Adipocyte (in vitro differentiated cells): Measurements from ENCODE around the gene MYO10.
A peak's percentile ranks its signal among the peaks of the same experiment; 100 is the strongest.
"Not testable (repeated sequence)": the region's sequence is repeated elsewhere in the genome, so short reads cannot be mapped to it uniquely, and the experiment has no call there.

Experiments
- DNase-seq: peaks from one replicate; pipeline ENCODE4 v3.0.0-alpha.2; 2015; ENCODE audit warnings: low read depth
- H3K27me3 ChIP-seq: replicated peaks from 2 replicates; pipeline ENCODE4 v1.7.0; 2013; ENCODE audit warnings: mild to moderate bottlenecking, low read length, moderate library complexity; ENCODE audit not compliant: control insufficient read depth, insufficient read depth
- H3K36me3 ChIP-seq: 2 replicates; pipeline ENCODE4 v1.7.0; 2013; ENCODE audit warnings: low read length, mild to moderate bottlenecking, moderate library complexity; ENCODE audit not compliant: control insufficient read depth, insufficient read depth, severe bottlenecking
- H3K4me1 ChIP-seq: 2 replicates; pipeline ENCODE4 v1.7.0; 2013; ENCODE audit warnings: mild to moderate bottlenecking, low read length, moderate library complexity; ENCODE audit not compliant: control insufficient read depth, insufficient read depth
- H3K4me3 ChIP-seq: 2 replicates; pipeline ENCODE4 v1.7.0; 2013; ENCODE audit warnings: mild to moderate bottlenecking, low read length, moderate library complexity
- H3K9ac ChIP-seq: 2 replicates; pipeline ENCODE4 v1.7.0; 2013; ENCODE audit warnings: mild to moderate bottlenecking, low read length, moderate library complexity
- H3K9me3 ChIP-seq: 2 replicates; pipeline ENCODE4 v1.7.0; 2013; ENCODE audit warnings: mild to moderate bottlenecking, low read length, moderate library complexity; ENCODE audit not compliant: control insufficient read depth

Gene MYO10

GRCh38 chr5:16855485-16855884 is 80.6 kb downstream of the MYO10 start:
- H3K36me3 ChIP-seq = no peaks in the 10 kb centered on the region
- peaks cover 4% of the 10 kb centered on the region for H3K9me3 ChIP-seq
- peak; percentile 26 for DNase-seq
- H3K9ac ChIP-seq = no peak overlapping the region
- H3K4me1 ChIP-seq = peaks cover 14% of the 10 kb centered on the region
- H3K4me3 ChIP-seq = no peak overlapping the region
- H3K27me3 ChIP-seq = no peaks in the 10 kb centered on the region

GRCh38 chr5:16854351-16854750 is 81.7 kb downstream of the MYO10 start:
- no peaks in the 10 kb centered on the region for H3K27me3 ChIP-seq
- peaks cover 14% of the 10 kb centered on the region for H3K4me1 ChIP-seq
- peaks cover 4% of the 10 kb centered on the region for H3K9me3 ChIP-seq
- H3K9ac ChIP-seq = no peak overlapping the region
- H3K36me3 ChIP-seq = no peaks in the 10 kb centered on the region
- H3K4me3 ChIP-seq = no peak overlapping the region
- no peak for DNase-seq

- Histone ChIP-seq H3K9ac (no peak overlapping the region), H3K4me1 (peaks cover 14% of the 10 kb centered on the region)
- DNase-seq = no peak
These were observed 82.6 kb downstream of the MYO10 start for GRCh38 chr5:16853518-16853917.

DNA sequence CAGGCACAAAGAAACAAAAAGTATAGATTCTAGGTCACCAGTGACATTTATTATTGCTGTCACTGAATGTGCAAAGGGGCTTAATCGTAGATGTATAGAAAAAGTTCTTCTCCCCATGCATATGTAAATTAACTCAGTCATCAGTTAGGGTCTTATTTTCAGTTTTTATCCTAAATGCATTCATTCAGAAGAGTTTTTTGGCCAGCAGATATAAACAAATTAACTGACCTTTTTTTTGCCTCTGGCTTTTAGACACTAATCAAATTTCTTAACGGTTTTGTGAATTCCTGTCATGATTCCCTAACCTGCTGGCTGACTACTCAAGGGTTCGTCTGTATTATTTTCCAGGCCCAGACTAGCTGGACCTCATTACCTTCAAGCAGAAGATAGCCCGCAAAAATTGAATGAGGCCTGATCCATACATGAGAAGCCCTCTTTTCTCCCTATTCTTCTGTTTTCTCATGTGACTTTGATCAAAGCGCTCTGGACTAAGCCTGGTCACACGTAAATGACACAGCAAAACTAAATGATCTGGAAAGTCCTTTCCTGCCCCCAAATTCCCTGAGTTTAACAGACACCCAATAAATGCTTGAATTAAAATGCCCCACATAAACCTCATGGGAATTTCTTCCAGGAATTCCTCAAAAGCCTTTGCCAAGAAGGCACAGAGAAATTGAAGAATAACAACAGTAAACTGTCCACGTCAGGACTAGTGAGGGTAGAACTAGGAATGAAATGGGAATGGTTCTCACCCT is 83.7 kb downstream of the MYO10 start:
- Histone ChIP-seq H3K9me3 (no peaks in the 10 kb centered on the region), H3K36me3 (no peaks in the 10 kb centered on the region), H3K27me3 (no peaks in the 10 kb centered on the region), H3K9ac (no peak overlapping the region), H3K4me3 (no peak overlapping the region), H3K4me1 (peaks cover 14% of the 10 kb centered on the region)
- DNase-seq = no peak

More at GRCh38 chr5:16853518-16853917, 82.6 kb downstream of the MYO10 start:
- Histone ChIP-seq H3K9me3 (no peaks in the 10 kb centered on the region), H3K36me3 (no peaks in the 10 kb centered on the region), H3K27me3 (no peaks in the 10 kb centered on the region), H3K4me3 (no peak overlapping the region)

- no peaks in the 10 kb centered on the region for H3K36me3 ChIP-seq
- no peaks in the 10 kb centered on the region for H3K27me3 ChIP-seq
- H3K4me3 ChIP-seq = no peak overlapping the region
- no peak for DNase-seq
- no peak overlapping the region for H3K9ac ChIP-seq
- H3K4me1 ChIP-seq = peaks cover 2% of the 10 kb centered on the region
- no peaks in the 10 kb centered on the region for H3K9me3 ChIP-seq
These were observed 86.3 kb downstream of the MYO10 start for GRCh38 chr5:16849775-16850174.

DNA sequence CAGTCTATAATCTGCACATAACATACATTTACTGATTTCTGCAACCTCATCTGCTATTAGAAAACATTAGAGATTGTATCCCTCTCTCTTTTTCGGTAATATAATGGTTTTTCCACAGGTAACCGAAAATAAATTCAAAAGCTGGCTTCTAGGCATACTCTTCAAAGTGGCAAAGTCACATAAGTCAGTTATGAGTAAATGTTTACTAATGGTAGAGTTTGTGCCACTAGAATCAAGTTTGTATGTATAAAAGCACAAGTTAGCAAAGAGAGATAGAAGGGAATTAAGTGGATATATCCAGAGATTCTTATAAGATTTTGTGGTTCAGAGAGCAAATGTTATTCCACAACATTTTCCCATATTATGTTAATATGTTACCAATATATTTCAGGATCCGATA is 86.9 kb downstream of the MYO10 start:
- no peak for DNase-seq
- Histone ChIP-seq H3K4me1 (peaks cover under 1% of the 10 kb centered on the region), H3K4me3 (no peak overlapping the region), H3K9me3 (no peaks in the 10 kb centered on the region), H3K36me3 (no peaks in the 10 kb centered on the region), H3K9ac (no peak overlapping the region), H3K27me3 (no peaks in the 10 kb centered on the region)

- DNase-seq = no peak
- no peak overlapping the region for H3K4me3 ChIP-seq
- H3K36me3 ChIP-seq = no peaks in the 10 kb centered on the region
- H3K9me3 ChIP-seq = no peaks in the 10 kb centered on the region
- no peak overlapping the region for H3K9ac ChIP-seq
- H3K27me3 ChIP-seq = no peaks in the 10 kb centered on the region
- peaks cover 12% of the 10 kb centered on the region for H3K4me1 ChIP-seq
These were observed 91.1 kb downstream of the MYO10 start for GRCh38 chr5:16844952-16845351.

- no peak overlapping the region for H3K4me3 ChIP-seq
- H3K27me3 ChIP-seq = no peaks in the 10 kb centered on the region
- DNase-seq = peak; percentile 22
- H3K4me1 ChIP-seq = peaks cover 12% of the 10 kb centered on the region
- H3K36me3 ChIP-seq = no peaks in the 10 kb centered on the region
- no peak overlapping the region for H3K9ac ChIP-seq
- H3K9me3 ChIP-seq = no peaks in the 10 kb centered on the region
These were observed 93.2 kb downstream of the MYO10 start for GRCh38 chr5:16842896-16843295.

DNA sequence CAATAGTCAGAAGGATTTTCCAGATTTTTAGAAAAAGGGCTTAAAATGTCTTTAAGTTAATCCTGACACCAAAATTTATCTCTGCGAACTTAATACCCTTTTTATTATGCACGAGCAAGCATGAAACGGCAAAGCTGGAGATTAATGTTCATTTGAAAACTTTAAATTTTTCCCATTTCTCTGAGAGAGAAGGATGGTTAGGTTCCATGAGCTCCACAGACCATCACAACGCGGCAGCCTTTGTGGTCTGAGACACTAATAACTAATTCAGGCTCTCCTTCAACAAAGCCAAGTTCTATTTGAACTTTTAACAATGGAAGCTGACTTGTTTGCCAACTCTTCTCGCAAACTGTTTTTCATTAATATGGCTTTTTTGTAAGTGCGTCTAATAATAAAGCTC is 94.7 kb downstream of the MYO10 start:
- Histone ChIP-seq H3K27me3 (no peaks in the 10 kb centered on the region), H3K4me3 (no peak overlapping the region), H3K9me3 (no peaks in the 10 kb centered on the region), H3K36me3 (no peaks in the 10 kb centered on the region), H3K9ac (peak overlapping the region; percentile 33), H3K4me1 (peaks cover 12% of the 10 kb centered on the region)
- DNase-seq = no peak

GRCh38 chr5:16837305-16837704 is 98.8 kb downstream of the MYO10 start:
- Histone ChIP-seq H3K4me3 (no peak overlapping the region), H3K4me1 (peaks cover 12% of the 10 kb centered on the region), H3K9me3 (no peaks in the 10 kb centered on the region), H3K27me3 (no peaks in the 10 kb centered on the region), H3K36me3 (no peaks in the 10 kb centered on the region), H3K9ac (no peak overlapping the region)
- DNase-seq = no peak

DNA sequence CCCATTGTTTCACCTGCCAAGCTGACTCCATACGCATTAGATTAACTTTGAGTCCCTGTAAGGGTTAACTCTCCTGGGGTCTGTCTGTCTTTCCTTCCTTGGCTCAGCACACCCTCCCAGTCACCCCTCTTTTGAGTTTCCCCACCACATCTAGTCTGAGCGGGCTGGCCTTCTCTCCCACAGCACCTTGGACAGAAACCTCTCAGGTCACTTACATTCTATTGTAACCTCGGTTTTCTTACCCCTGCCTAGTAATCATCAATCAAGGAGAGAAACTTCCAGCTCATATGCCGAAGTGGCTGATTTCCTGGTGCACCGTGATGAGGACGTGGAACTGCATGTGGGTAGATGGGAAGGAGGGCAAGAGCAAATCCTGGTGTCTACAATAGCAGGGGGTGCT is 102.1 kb downstream of the MYO10 start:
- Histone ChIP-seq H3K36me3 (no peaks in the 10 kb centered on the region), H3K4me3 (no peak overlapping the region), H3K9ac (no peak overlapping the region), H3K4me1 (no peaks in the 10 kb centered on the region), H3K9me3 (no peaks in the 10 kb centered on the region), H3K27me3 (no peaks in the 10 kb centered on the region)
- no peak for DNase-seq

DNA sequence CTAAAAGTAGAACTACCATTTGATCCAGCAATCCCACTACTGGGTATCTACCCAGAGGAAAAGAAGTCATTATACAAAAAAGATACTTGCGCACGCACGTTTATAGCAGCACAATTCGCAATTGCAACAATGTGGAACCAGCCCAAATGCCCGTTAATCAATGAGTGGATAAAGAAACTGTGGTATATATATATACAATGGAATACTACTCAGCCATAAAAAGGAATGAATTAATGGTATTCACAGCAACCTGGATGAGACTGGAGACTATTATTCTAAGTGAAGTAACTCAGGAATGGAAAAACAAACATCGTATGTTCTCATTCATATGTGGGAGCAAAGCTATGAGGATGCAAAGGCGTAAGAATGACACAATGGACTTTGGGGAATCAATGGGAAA is 104.8 kb downstream of the MYO10 start:
- H3K4me3 ChIP-seq, H3K9ac ChIP-seq, H3K4me1 ChIP-seq, H3K36me3 ChIP-seq, H3K9me3 ChIP-seq, H3K27me3 ChIP-seq, DNase-seq: not testable (repeated sequence)
